SK-N-SH (cell line): ENCODE measurements around the gene FGF22. TPM values are rescaled to one million over a fixed set of nuclear protein-coding genes. Genes with fewer than 3 reads are reported as not detected.
"Not testable (repeated sequence)": the region's sequence is repeated elsewhere in the genome, so short reads cannot be mapped to it uniquely, and the experiment has no call there.

Source experiments
- CTCF ChIA-PET: fragments of 300-600, 350-600 bp; formaldehyde crosslinking; extraction: SDS; loops from one replicate; lab custom pipeline; 2021; lab: Yijun Ruan, JAX
- POLR2A ChIA-PET: fragments of 350-600 bp; sonication (Branson Sonifier 250); formaldehyde crosslinking; extraction: SDS; loops from one replicate; lab custom pipeline; 2020; ENCODE audit warnings: antibody characterized with exemption, inconsistent platforms; lab: Yijun Ruan, JAX
- DNase-seq: peaks from one replicate; pipeline ENCODE4 v3.0.0; 2012
- H2AFZ ChIP-seq: fragments of 200-600 bp; sonication (generic); 2 replicates; pipeline ENCODE4 v1.8.1; 2016; ENCODE audit warnings: antibody characterized with exemption, mild to moderate bottlenecking, low read depth
- H3F3A ChIP-seq: fragments of 200-600 bp; sonication (generic); replicated peaks from 2 replicates; pipeline ENCODE3; 2016; ENCODE audit warnings: antibody characterized with exemption, mild to moderate bottlenecking; ENCODE audit not compliant: insufficient read depth
- H3K27ac ChIP-seq, 2 experiments: fragments of 200-500 bp in 1 of 2; fragments of 200-600 bp in 1 of 2; sonication (Bioruptor generic) in 1 of 2; sonication (generic), shearing (Covaris generic) in 1 of 2; 2 replicates each; pipeline versions ENCODE4 v1.5.1 to v1.6.1; 2014 to 2016; ENCODE audit warnings: low read depth in 2 of 2, inconsistent platforms in 1 of 2, low read length in 1 of 2, mild to moderate bottlenecking in 1 of 2, mixed read lengths in 1 of 2
- H3K27me3 ChIP-seq: fragments of 200-600 bp; sonication (generic), shearing (Covaris generic); 2 replicates; pipeline ENCODE4 v1.6.1; 2016; ENCODE audit warnings: mixed run types; ENCODE audit not compliant: insufficient read depth
- H3K36me3 ChIP-seq, 2 experiments: fragments of 200-500 bp in 1 of 2; fragments of 200-600 bp in 1 of 2; sonication (Bioruptor generic) in 1 of 2; sonication (generic) in 1 of 2; replicated peaks in 1 of 2; 2 replicates each; pipeline versions ENCODE3 to v1.5.1; 2014 to 2016; ENCODE audit warnings: low read length in 1 of 2, mild to moderate bottlenecking in 1 of 2; ENCODE audit not compliant: insufficient read depth in 2 of 2, control insufficient read depth in 1 of 2
- H3K4me1 ChIP-seq, 2 experiments: fragments of 200-500 bp in 1 of 2; fragments of 200-600 bp in 1 of 2; sonication (Bioruptor generic) in 1 of 2; sonication (generic), shearing (Covaris generic) in 1 of 2; 2 replicates each; pipeline versions ENCODE4 v1.5.1 to v1.6.1; 2014 to 2016; ENCODE audit warnings: low read depth in 1 of 2, low read length in 1 of 2, mixed run types in 1 of 2; ENCODE audit not compliant: insufficient read depth in 2 of 2, control insufficient read depth in 1 of 2
- H3K4me2 ChIP-seq: fragments of 200-600 bp; sonication (generic), shearing (Covaris generic); 2 replicates; pipeline ENCODE4 v1.6.1; 2017; ENCODE audit warnings: mixed run types
- H3K4me3 ChIP-seq, 2 experiments: fragments of 200-500 bp in 1 of 2; fragments of 200-600 bp in 1 of 2; sonication (Bioruptor generic) in 1 of 2; sonication (generic), shearing (Covaris generic) in 1 of 2; 2 replicates each; pipeline versions ENCODE4 v1.5.1 to v1.8.1; 2014 to 2016; ENCODE audit warnings: low read depth in 2 of 2, inconsistent platforms in 1 of 2, low read length in 1 of 2, mild to moderate bottlenecking in 1 of 2, mixed read lengths in 1 of 2, moderate library complexity in 1 of 2
- H3K79me2 ChIP-seq: fragments of 200-600 bp; sonication (generic); 2 replicates; pipeline ENCODE4 v1.8.1; 2017; ENCODE audit warnings: mild to moderate bottlenecking; ENCODE audit not compliant: insufficient read depth
- H3K9ac ChIP-seq: fragments of 200-600 bp; sonication (generic); 2 replicates; pipeline ENCODE4 v1.6.1; 2017; ENCODE audit warnings: mixed run types
- H3K9me2 ChIP-seq: fragments of 200-600 bp; sonication (generic); 2 replicates; pipeline ENCODE4 v1.6.1; 2017; ENCODE audit warnings: mixed run types
- H3K9me3 ChIP-seq: fragments of 200-600 bp; sonication (generic); 2 replicates; pipeline ENCODE4 v1.6.1; 2017; ENCODE audit warnings: mixed run types, mild to moderate bottlenecking, moderate library complexity
- H4K20me1 ChIP-seq: fragments of 200-600 bp; sonication (generic); 2 replicates; pipeline ENCODE4 v1.6.1; 2017; ENCODE audit warnings: mild to moderate bottlenecking, mixed run types; ENCODE audit not compliant: insufficient read depth
- EZH2phosphoT487 ChIP-seq: fragments of 200-600 bp; sonication (generic); IDR thresholded peaks from 2 replicates; pipeline ENCODE4 v1.6.1; 2017; ENCODE audit warnings: low read depth, mixed run types, mild to moderate bottlenecking, antibody characterized with exemption, moderate library complexity, borderline replicate concordance
- GATA2 ChIP-seq: sonication (generic); formaldehyde crosslinking; IDR thresholded peaks from 2 replicates; pipeline ENCODE4 v1.5.0; 2020; ENCODE audit warnings: mild to moderate bottlenecking, missing genetic modification reagents
- NRF1 ChIP-seq: IDR thresholded peaks from 2 replicates; pipeline ENCODE4 v1.6.1; 2012; ENCODE audit warnings: low read depth, mild to moderate bottlenecking, low read length
- RCOR1 ChIP-seq: fragments of 150-350 bp; IDR thresholded peaks from 2 replicates; pipeline ENCODE4 v1.6.1; 2017; ENCODE audit warnings: antibody characterized with exemption, low read length
- RFX5 ChIP-seq: IDR thresholded peaks from 2 replicates; pipeline ENCODE4 v1.6.1; 2012; ENCODE audit warnings: mild to moderate bottlenecking, improper control_type of control experiment, low read length
- RXRA ChIP-seq: IDR thresholded peaks from 2 replicates; pipeline ENCODE4 v1.4.0; 2012; ENCODE audit warnings: low read depth, mild to moderate bottlenecking, borderline replicate concordance
- SIN3A ChIP-seq: IDR thresholded peaks from 2 replicates; pipeline ENCODE4 v1.6.1; 2012; ENCODE audit warnings: low read depth, mild to moderate bottlenecking, low read length, moderate library complexity, borderline replicate concordance
- USF2 ChIP-seq: fragments of 150-350 bp; IDR thresholded peaks from 2 replicates; pipeline ENCODE4 v1.6.1; 2017; ENCODE audit warnings: antibody characterized with exemption, low read length, low read depth, borderline replicate concordance
- WGBS: methylation state at CpG from one replicate; pipeline ENCODE4 v1.1.6; 2017; ENCODE audit warnings: low lambda C conversion rate; 5-methylcytosine and 5-hydroxymethylcytosine counted together
- polyA plus RNA-seq, 3 experiments: library from polyadenylated mRNA; depleted of rRNA; stranded (reverse); fragments of >200 nt; gene quantifications; 2 replicates each; pipeline ENCODE4 v1.2.3, GENCODE V29; 2012
- TF ChIP-seq, protein P1 (sequence below): fragments of 150-350 bp; IDR thresholded peaks from 2 replicates; pipeline ENCODE4 v1.6.1; 2016; ENCODE audit warnings: mild to moderate bottlenecking, low read depth, low read length

Gene FGF22
- polyA plus RNA-seq, 1 of the 3 experiments (the other 2 are of a cell fraction) = 0.62 TPM

DNA sequence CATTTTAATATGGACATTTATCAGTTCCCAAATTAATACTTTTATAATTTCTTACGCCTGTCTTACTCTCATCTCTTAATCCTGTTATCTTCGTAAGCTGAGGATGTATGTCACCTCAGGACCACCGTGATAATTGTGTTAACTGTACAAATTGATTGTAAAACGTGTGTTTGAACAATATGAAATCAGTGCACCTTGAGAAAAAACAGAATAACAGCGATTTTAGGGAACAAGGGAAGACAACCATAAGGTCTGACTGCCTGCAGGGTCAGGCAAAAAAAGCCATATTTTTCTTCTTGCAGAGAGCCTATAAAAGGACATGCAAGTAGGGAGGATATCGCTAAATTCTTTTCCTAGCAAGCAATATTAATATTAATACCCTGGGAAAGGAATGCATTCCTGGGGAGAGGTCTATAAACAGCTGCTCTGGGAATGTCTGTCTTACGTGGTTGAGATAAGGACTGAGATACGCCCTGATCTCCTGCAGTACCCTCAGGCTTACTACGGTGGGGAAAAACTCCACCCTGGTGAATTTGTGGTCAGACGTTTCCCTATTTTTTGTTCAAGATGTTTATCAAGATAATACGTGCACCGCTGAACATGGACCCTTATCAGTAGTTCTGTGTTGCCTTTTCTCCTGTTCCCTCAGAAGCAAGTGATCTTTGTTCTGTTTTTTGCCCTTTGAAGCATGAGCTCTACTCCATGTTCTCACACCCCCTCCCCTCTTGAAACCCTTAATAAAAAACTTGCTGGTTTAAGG lies 29.2 kb downstream of the FGF22 start:
- H3K9me2 ChIP-seq, H2AFZ ChIP-seq, H3K4me2 ChIP-seq, H3K4me3 ChIP-seq, H3K36me3 ChIP-seq, H3K27ac ChIP-seq, H3K9ac ChIP-seq, H3F3A ChIP-seq, DNase-seq, H3K4me1 ChIP-seq, H3K27me3 ChIP-seq, H4K20me1 ChIP-seq, H3K79me2 ChIP-seq, POLR2A ChIA-PET, H3K9me3 ChIP-seq: not testable (repeated sequence)
- CTCF ChIA-PET = interaction anchor here (0.8 to 1.3 kb wide), 3 partner anchors 65 to 189 kb away, joined by 3 to 9 read pairs (median 4); no protein-coding TSS in a partner anchor
- WGBS = 31% methylated on average over 12 of the region's 12 CpGs

DNA sequence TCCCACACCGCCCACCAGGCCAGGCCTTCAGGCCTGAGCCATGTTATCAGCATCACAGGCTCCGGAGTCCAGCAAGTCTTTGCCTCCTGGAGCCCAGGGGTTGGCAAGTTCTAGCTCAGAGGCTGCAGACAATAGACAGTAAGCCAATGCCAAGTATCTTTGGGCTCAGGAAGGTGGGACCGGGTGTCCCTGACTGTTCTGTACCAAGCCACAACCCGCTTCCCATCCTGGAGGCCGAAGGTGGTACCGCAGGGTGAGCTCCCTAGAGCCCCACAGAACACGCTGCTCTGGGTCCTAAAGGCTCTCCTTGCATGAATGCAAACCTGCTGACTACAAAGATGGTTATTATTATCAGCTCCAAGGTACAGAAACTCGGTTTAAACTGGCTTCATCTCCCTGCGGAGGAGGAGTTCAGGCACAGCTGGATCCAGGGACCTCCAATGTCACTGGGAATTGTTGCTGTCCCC lies 31.0 kb downstream of the FGF22 start:
- 50% methylated on average over 1 of the region's 9 CpGs for WGBS
- Histone ChIP-seq H3K79me2 (no peaks in the 10 kb centered on the region), H3K9me2 (no peaks in the 10 kb centered on the region), H2AFZ (no peak overlapping the region), H3K27me3 (no peaks in the 10 kb centered on the region), H3K9me3 (no peaks in the 10 kb centered on the region), H3K4me1 (peaks cover 0 to 6% of the 10 kb centered on the region in 2 experiments; a peak in 1 of 4 replicates), H3F3A (peaks cover 9% of the 10 kb centered on the region), H3K4me3 (no peak overlapping the region), H3K36me3 (no peaks in the 10 kb centered on the region), H3K9ac (no peak overlapping the region), H3K27ac (no peak overlapping the region), H3K4me2 (no peak overlapping the region), H4K20me1 (no peaks in the 10 kb centered on the region)
- ChIA-PET CTCF (interaction anchor here (1.6 kb wide), 1 partner anchor 63 kb away, joined by 15 read pairs; no protein-coding TSS in a partner anchor), POLR2A (no interaction called here)
- TF ChIP-seq EZH2phosphoT487 (no peak), SIN3A (no peak), RXRA (no peak), NRF1 (no peak)
- TF ChIP-seq, protein P1, sequence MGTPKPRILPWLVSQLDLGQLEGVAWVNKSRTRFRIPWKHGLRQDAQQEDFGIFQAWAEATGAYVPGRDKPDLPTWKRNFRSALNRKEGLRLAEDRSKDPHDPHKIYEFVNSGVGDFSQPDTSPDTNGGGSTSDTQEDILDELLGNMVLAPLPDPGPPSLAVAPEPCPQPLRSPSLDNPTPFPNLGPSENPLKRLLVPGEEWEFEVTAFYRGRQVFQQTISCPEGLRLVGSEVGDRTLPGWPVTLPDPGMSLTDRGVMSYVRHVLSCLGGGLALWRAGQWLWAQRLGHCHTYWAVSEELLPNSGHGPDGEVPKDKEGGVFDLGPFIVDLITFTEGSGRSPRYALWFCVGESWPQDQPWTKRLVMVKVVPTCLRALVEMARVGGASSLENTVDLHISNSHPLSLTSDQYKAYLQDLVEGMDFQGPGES = no peak
- no peak for DNase-seq

DNA sequence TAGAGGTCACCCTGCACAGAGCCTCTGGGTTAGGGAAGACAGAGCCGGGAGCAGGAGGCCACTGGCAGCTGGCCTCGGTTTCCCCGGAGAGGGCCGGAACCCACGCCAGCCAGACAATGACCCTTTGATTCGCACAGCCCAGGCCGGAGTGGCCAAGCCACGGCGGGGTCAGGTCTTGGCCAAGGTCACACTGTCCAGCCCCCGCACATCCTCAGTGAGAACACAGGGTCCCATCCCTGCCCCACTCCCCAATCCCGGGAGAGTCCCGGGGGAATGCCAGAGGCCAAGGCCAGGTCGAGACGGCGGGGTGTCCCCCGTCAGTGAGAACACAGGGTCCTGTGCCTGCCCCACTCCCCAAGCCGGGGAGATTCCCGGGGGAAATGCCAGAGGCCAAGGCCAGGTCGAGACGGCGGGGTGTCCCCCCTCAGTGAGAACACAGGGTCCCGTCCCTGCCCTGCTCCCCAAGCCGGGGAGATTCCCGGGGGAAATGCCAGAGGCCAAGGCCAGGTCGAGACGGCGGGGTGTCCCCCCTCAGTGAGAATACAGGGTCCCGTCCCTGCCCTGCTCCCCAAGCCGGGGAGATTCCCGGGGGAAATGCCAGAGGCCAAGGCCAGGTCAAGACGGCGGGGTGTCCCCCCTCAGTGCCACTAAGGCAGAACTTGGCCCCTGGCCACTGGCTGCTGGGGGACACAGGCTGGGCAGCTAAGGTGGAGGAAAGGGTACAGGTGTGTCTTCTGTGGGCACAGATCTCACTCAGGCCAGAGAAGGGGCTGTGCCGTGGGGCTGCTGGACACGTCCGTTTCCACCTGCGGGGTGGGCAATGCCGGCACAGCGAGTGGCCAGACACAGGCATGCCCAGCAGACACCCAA lies 34.8 kb downstream of the FGF22 start:
- no peak overlapping the region for H2AFZ ChIP-seq
- no peak overlapping the region for H3K4me2 ChIP-seq
- WGBS = 85% methylated on average over 27 of the region's 38 CpGs
- peaks cover 25% of the 10 kb centered on the region for H3K79me2 ChIP-seq
- H3K9me3 ChIP-seq = no peaks in the 10 kb centered on the region
- no peaks in the 10 kb centered on the region for H3K9me2 ChIP-seq
- H3K4me3 ChIP-seq = no peak overlapping the region
- H3K9ac ChIP-seq = no peak overlapping the region
- no peaks in the 10 kb centered on the region for H4K20me1 ChIP-seq
- peaks cover 8 to 29% of the 10 kb centered on the region in 2 experiments; a peak in 3 of 4 replicates for H3K4me1 ChIP-seq
- CTCF ChIA-PET = interaction anchor here (0.5 to 6.0 kb wide), 9 partner anchors 8 to 93 kb away, joined by 3 to 33 read pairs (median 3); partner anchors contain the start of gene RNF126
- POLR2A ChIA-PET = interaction anchor here (1.1 kb wide), 1 partner anchor 310 kb away, joined by 4 read pairs; the partner anchor contains the start of gene WDR18
- TF ChIP-seq RCOR1 (no peak), USF2 (no peak), RFX5 (no peak), GATA2 (no peak)
- TF ChIP-seq, protein P1 = no peak
- no peak for DNase-seq
- no peak overlapping the region for H3K27ac ChIP-seq
- peaks cover 0 to 3% of the 10 kb centered on the region in 2 experiments for H3K36me3 ChIP-seq
- peaks cover 10% of the 10 kb centered on the region for H3F3A ChIP-seq
- H3K27me3 ChIP-seq = no peaks in the 10 kb centered on the region
